Measurements from ENCODE around the gene PFKP. TPM values are rescaled to one million over a fixed set of nuclear protein-coding genes. Genes with fewer than 3 reads are reported as not detected.

The PFKP gene
- total RNA-seq, 2 donors from 2014 or later = 17.4 to 39.6 TPM

GRCh38 chr10:3099291-3100092 is 32.1 kb downstream of the PFKP start:
- H3K36me3 ChIP-seq (replicated peaks in 1 of 2; ENCODE audit: insufficient read depth in 1 of 2, low read depth in 2 of 2) = no peaks in the 10 kb centered on the region
- WGBS, 2 donors = 61 to 67% methylated on average over 22 of the region's 22 CpGs
- no peak overlapping the region for H3K4me3 ChIP-seq
- intact Hi-C loops (cut with DNase I) = no loop called here
- H3K4me1 ChIP-seq = peaks cover 23% of the 10 kb centered on the region
- no peaks in the 10 kb centered on the region for H3K9me3 ChIP-seq
- H3K27ac ChIP-seq = no peak overlapping the region
- TF ChIP-seq CTCF (IDR thresholded peaks at IDR 0.05) = no peak
- no peak for TF ChIP-seq POLR2A (IDR thresholded peaks at IDR 0.05)
- ATAC-seq (no peak), DNase-seq (no peak)
- H3K27me3 ChIP-seq = no peaks in the 10 kb centered on the region

- no peak for DNase-seq
- Histone ChIP-seq H3K36me3 (replicated peaks in 1 of 2; ENCODE audit: insufficient read depth in 1 of 2, low read depth in 2 of 2) (no peaks in the 10 kb centered on the region), H3K27me3 (no peaks in the 10 kb centered on the region), H3K4me3 (no peak overlapping the region), H3K4me1 (peaks cover 15% of the 10 kb centered on the region), H3K27ac (no peak overlapping the region), H3K9me3 (no peaks in the 10 kb centered on the region)
- no peak for TF ChIP-seq POLR2A (IDR thresholded peaks at IDR 0.05)
- TF ChIP-seq CTCF (IDR thresholded peaks at IDR 0.05) = no peak
- ATAC-seq = no peak
- WGBS, 2 donors = 82 to 86% methylated on average over 19 of the region's 19 CpGs
- intact Hi-C loops (cut with DNase I) = no loop called here
These were observed 32.9 kb downstream of the PFKP start for GRCh38 chr10:3100093-3100792.

- Histone ChIP-seq H3K9me3 (no peaks in the 10 kb centered on the region), H3K4me3 (no peak overlapping the region), H3K27ac (no peak overlapping the region), H3K4me1 (peaks cover 8% of the 10 kb centered on the region), H3K27me3 (no peaks in the 10 kb centered on the region), H3K36me3 (replicated peaks in 1 of 2; ENCODE audit: insufficient read depth in 1 of 2, low read depth in 2 of 2) (no peaks in the 10 kb centered on the region)
- TF ChIP-seq POLR2A (IDR thresholded peaks at IDR 0.05) = no peak
- TF ChIP-seq CTCF (IDR thresholded peaks at IDR 0.05) = no peak
- 84 to 87% methylated on average over 25 to 31 of the region's 31 CpGs for WGBS, 2 donors
- ATAC-seq = no peak
- intact Hi-C loops (cut with DNase I) = no loop called here
- no peak for DNase-seq
These were observed 33.7 kb downstream of the PFKP start for GRCh38 chr10:3100856-3101640.

GRCh38 chr10:3102720-3103427 is 35.5 kb downstream of the PFKP start:
- Histone ChIP-seq H3K9me3 (no peaks in the 10 kb centered on the region), H3K27me3 (no peaks in the 10 kb centered on the region), H3K4me1 (peaks cover 7% of the 10 kb centered on the region), H3K36me3 (replicated peaks in 1 of 2; ENCODE audit: insufficient read depth in 1 of 2, low read depth in 2 of 2) (no peaks in the 10 kb centered on the region), H3K4me3 (no peak overlapping the region), H3K27ac (peak overlapping the region in 3 of 4 donors; percentile 34 to 47 (median 46))
- intact Hi-C loops (cut with DNase I) = no loop called here
- DNase-seq = no peak
- TF ChIP-seq CTCF (IDR thresholded peaks at IDR 0.05) (no peak), POLR2A (IDR thresholded peaks at IDR 0.05) (no peak)
- WGBS, 2 donors = 63 to 69% methylated on average over 17 to 19 of the region's 19 CpGs
- ATAC-seq = no peak
